ENCODE measurements around the gene ZNF813. TPM values are rescaled to one million over a fixed set of nuclear protein-coding genes. Genes with fewer than 3 reads are reported as not detected.

The ZNF813 gene
- total and polyA plus RNA-seq, 5 donors: 0.86 to 2.4 (median 1.7) TPM

DNA sequence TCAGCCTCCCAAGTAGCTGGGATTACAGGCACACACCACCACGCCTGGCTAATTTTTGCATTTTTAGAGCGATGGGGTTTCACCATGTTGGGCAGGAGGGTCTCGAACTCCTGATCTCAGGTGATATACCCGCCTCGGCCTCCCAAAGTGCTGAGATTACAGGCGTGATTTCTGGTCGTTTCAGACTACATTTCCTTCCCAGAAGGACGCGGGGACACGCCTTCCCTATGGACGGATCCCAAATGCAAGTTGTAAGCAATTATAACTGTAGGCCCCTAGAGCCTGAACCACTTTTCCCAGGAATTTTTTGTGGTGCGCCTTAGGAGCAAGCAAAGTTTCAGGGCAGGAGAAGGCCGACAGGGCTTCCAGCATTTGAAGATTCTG lies 52.6 kb downstream of the ZNF813 start:
- Histone ChIP-seq H3K4me1 (ENCODE audit: control insufficient read depth, insufficient read depth, low read length) (peaks cover 3% of the 10 kb centered on the region), H3K27me3 (ENCODE audit: control insufficient read depth, insufficient read depth) (no peaks in the 10 kb centered on the region), H3K27ac (ENCODE audit: low read length) (peak overlapping the region; percentile 86), H3K9me3 (ENCODE audit: control insufficient read depth, low read length) (no peaks in the 10 kb centered on the region), H3K4me3 (ENCODE audit: low read length) (peak overlapping the region; percentile 27)
- intact Hi-C loops (cut with DNase I): no loop called here
- 45% methylated on average over 13 of the region's 13 CpGs for WGBS
- peak in 1 of 3 donors; percentile 57 for DNase-seq
- ATAC-seq: no peak

GRCh38 chr19:53520547-53521372 lies 53.2 kb downstream of the ZNF813 start:
- intact Hi-C loops (cut with DNase I): no loop called here
- WGBS: under 1% methylated on average over 46 of the region's 46 CpGs
- no peaks in the 10 kb centered on the region for H3K27me3 ChIP-seq (ENCODE audit: control insufficient read depth, insufficient read depth)
- no peaks in the 10 kb centered on the region for H3K9me3 ChIP-seq (ENCODE audit: control insufficient read depth, low read length)
- ATAC-seq: peak; percentile 99
- peaks cover 3% of the 10 kb centered on the region for H3K4me1 ChIP-seq (ENCODE audit: control insufficient read depth, insufficient read depth, low read length)
- peak; percentile 98 for DNase-seq
- peak overlapping the region; percentile 86 for H3K27ac ChIP-seq (ENCODE audit: low read length)
- H3K4me3 ChIP-seq (ENCODE audit: low read length): peak overlapping the region; percentile 60

- Histone ChIP-seq H3K27ac (ENCODE audit: low read length) (no peak overlapping the region), H3K4me1 (ENCODE audit: control insufficient read depth, insufficient read depth, low read length) (peaks cover 3% of the 10 kb centered on the region), H3K4me3 (ENCODE audit: low read length) (peak overlapping the region; percentile 60), H3K27me3 (ENCODE audit: control insufficient read depth, insufficient read depth) (no peaks in the 10 kb centered on the region), H3K9me3 (ENCODE audit: control insufficient read depth, low read length) (no peaks in the 10 kb centered on the region)
- DNase-seq (no peak), ATAC-seq (peak in 1 of 2 donors; percentile 1)
- 20% methylated on average over 33 of the region's 33 CpGs for WGBS
- intact Hi-C loops (cut with DNase I): no loop called here
Observed at GRCh38 chr19:53521373-53522202, 54.1 kb downstream of the ZNF813 start.

DNA sequence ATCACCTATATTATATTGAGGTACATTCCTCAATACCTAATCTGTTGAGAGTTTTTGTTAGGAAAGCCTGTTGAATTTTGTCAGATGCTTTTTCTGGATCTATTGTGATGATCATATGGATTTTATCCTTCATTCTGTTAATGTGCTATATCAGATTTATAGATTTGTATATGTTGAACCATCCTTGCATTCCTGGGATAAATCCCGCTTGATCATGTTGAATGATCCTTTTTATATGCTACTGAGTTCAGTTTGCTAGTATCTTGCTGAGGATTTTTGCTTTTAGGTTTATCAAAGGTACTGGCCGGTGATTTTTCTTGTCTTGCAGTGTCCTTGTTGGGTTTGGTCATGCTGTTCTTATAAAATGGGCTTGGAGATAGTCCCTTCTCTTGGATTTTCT lies 58.4 kb downstream of the ZNF813 start:
- DNase-seq (no peak), ATAC-seq (no peak)
- no peaks in the 10 kb centered on the region for H3K9me3 ChIP-seq (ENCODE audit: control insufficient read depth, low read length)
- peaks cover 3% of the 10 kb centered on the region for H3K4me1 ChIP-seq (ENCODE audit: control insufficient read depth, insufficient read depth, low read length)
- intact Hi-C loops (cut with DNase I): no loop called here
- H3K27me3 ChIP-seq (ENCODE audit: control insufficient read depth, insufficient read depth): no peaks in the 10 kb centered on the region
- WGBS: 96% methylated on average over 2 of the region's 2 CpGs
- H3K4me3 ChIP-seq (ENCODE audit: low read length): no peak overlapping the region
- H3K27ac ChIP-seq (ENCODE audit: low read length): no peak overlapping the region

DNA sequence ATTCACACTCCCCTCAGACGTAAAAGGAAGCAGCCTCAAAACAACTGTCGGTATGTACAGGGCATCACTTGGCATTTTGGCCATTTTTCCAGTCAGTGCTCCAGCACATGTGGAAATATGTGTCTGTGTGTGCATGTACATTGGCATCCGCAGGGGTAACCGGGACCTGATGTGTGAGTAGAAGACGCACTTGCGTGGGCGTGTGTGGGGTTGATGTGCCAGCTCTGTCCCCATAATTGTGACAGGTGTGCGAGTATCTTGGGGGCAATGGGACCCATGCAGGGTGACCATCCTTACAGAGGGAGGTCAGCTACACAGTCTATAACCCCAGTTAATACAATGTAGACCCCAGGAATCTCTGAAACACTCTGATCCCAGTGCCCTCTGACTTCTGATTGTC lies 63.1 kb downstream of the ZNF813 start:
- ATAC-seq (no peak), DNase-seq (no peak)
- Histone ChIP-seq H3K27ac (ENCODE audit: low read length) (no peak overlapping the region), H3K27me3 (ENCODE audit: control insufficient read depth, insufficient read depth) (no peaks in the 10 kb centered on the region), H3K9me3 (ENCODE audit: control insufficient read depth, low read length) (no peaks in the 10 kb centered on the region), H3K4me3 (ENCODE audit: low read length) (no peak overlapping the region), H3K4me1 (ENCODE audit: control insufficient read depth, insufficient read depth, low read length) (no peaks in the 10 kb centered on the region)
- 96% methylated on average over 8 of the region's 8 CpGs for WGBS
- intact Hi-C loops (cut with DNase I): no loop called here

DNA sequence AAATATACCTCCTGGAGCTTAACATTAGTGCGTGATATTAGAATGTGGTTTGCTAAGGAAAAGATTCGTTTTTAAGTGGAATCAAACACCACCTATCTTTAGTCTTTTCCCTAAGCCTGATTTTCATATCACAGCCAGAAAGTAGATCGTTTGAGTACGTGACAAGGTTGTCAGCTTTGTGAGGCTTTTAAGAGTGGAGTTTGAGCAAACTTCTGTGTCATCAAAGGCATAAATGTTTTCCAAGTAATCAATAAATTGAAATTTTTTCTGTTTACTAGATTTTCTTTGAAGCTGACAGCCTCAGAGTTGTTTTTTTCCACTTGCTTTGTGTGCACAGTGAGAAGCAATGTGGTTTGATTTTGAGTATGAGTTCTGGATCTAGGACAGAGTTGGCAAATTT lies 63.9 kb downstream of the ZNF813 start:
- ATAC-seq (no peak), DNase-seq (no peak)
- H3K27ac ChIP-seq (ENCODE audit: low read length): no peak overlapping the region
- no peaks in the 10 kb centered on the region for H3K4me1 ChIP-seq (ENCODE audit: control insufficient read depth, insufficient read depth, low read length)
- intact Hi-C loops (cut with DNase I): no loop called here
- H3K27me3 ChIP-seq (ENCODE audit: control insufficient read depth, insufficient read depth): no peaks in the 10 kb centered on the region
- H3K4me3 ChIP-seq (ENCODE audit: low read length): no peak overlapping the region
- WGBS: 85% methylated on average over 4 of the region's 4 CpGs
- H3K9me3 ChIP-seq (ENCODE audit: control insufficient read depth, low read length): no peaks in the 10 kb centered on the region

DNA sequence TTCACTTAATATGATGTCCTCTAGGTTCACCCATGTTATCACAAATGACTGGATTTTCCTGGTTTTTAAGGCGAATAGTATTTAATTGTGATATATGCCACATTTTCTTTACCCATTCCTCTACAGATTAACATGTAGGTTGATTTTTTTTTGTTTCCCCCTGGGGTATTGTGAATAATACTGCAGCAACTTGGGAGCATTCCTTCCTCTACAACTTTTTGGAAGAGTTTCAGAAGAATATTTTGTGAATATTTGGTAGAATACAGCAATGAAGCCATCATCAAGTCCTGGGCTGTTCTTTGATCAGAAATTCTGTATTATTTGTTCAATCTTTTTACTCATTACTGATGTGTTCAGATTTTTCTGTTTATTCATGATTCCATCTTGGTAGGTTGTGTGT lies 64.8 kb downstream of the ZNF813 start:
- Histone ChIP-seq H3K9me3 (ENCODE audit: control insufficient read depth, low read length) (no peaks in the 10 kb centered on the region), H3K27me3 (ENCODE audit: control insufficient read depth, insufficient read depth) (no peaks in the 10 kb centered on the region), H3K4me3 (ENCODE audit: low read length) (no peak overlapping the region), H3K27ac (ENCODE audit: low read length) (no peak overlapping the region), H3K4me1 (ENCODE audit: control insufficient read depth, insufficient read depth, low read length) (no peaks in the 10 kb centered on the region)
- WGBS: 94% methylated on average over 1 of the region's 1 CpG
- intact Hi-C loops (cut with DNase I): no loop called here
- ATAC-seq (no peak), DNase-seq (no peak)

GRCh38 chr19:53536225-53536548 lies 68.7 kb downstream of the ZNF813 start:
- H3K4me1 ChIP-seq (ENCODE audit: control insufficient read depth, insufficient read depth, low read length): no peaks in the 10 kb centered on the region
- no peak for DNase-seq
- no peaks in the 10 kb centered on the region for H3K27me3 ChIP-seq (ENCODE audit: control insufficient read depth, insufficient read depth)
- no peaks in the 10 kb centered on the region for H3K9me3 ChIP-seq (ENCODE audit: control insufficient read depth, low read length)
- ATAC-seq: no peak
- intact Hi-C loops (cut with DNase I): no loop called here
- H3K4me3 ChIP-seq (ENCODE audit: low read length): no peak overlapping the region
- H3K27ac ChIP-seq (ENCODE audit: low read length): no peak overlapping the region

DNA sequence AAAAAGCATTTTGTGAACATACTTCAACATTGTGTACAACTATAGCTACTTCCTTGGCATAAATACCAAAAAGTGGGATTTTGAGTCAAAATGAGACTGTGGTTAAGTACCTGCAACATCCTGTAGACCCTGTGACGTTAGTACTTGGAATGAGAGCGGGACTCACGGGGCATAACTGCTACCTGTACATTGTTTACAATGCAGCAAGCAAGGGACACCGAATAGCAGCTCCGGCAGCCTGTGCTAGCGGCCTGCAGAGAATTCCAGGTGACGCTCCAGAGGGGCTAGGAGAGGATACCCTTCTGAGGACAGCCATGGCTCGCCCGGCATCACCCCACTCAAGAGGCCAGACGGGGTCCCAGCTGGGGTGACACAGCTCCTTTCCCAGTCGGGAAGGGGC lies 69.6 kb downstream of the ZNF813 start:
- ATAC-seq: peak in 1 of 2 donors; percentile 24
- WGBS: 55% methylated on average over 11 of the region's 11 CpGs

GRCh38 chr19:53537521-53538377 lies 70.2 kb downstream of the ZNF813 start, which contains the start of gene ZNF331:
Gene ZNF331 (plus strand): TSS chr19:53538145. CDS start chr19:53569377, 31,232 bp downstream.
- Histone ChIP-seq H3K4me1 (ENCODE audit: control insufficient read depth, insufficient read depth, low read length) (no peaks in the 10 kb centered on the region), H3K9me3 (ENCODE audit: control insufficient read depth, low read length) (no peaks in the 10 kb centered on the region), H3K27ac (ENCODE audit: low read length) (peak within 1 kb of the TSS; percentile 34), H3K4me3 (ENCODE audit: low read length) (peak within 1 kb of the TSS; percentile 39), H3K27me3 (ENCODE audit: control insufficient read depth, insufficient read depth) (no peaks in the 10 kb centered on the region)
- ATAC-seq (peak; percentile 93), DNase-seq (peak; percentile 89 to 94 (median 93))
- intact Hi-C loops (cut with DNase I): no loop called here
- WGBS: 57% methylated on average over 81 of the region's 81 CpGs

More for the DNA sequence above, 69.6 kb downstream of the ZNF813 start:
- no peaks in the 10 kb centered on the region for H3K9me3 ChIP-seq (ENCODE audit: control insufficient read depth, low read length)
- intact Hi-C loops (cut with DNase I): no loop called here
- H3K27ac ChIP-seq (ENCODE audit: low read length): no peak overlapping the region
- H3K27me3 ChIP-seq (ENCODE audit: control insufficient read depth, insufficient read depth): no peaks in the 10 kb centered on the region
- H3K4me3 ChIP-seq (ENCODE audit: low read length): peak overlapping the region; percentile 39
- H3K4me1 ChIP-seq (ENCODE audit: control insufficient read depth, insufficient read depth, low read length): no peaks in the 10 kb centered on the region
- no peak for DNase-seq
